Dermis blood vessel endothelial cell (primary cell): ENCODE data around the gene ARID5B. TPM values are rescaled to one million over a fixed set of nuclear protein-coding genes. Genes with fewer than 3 reads are reported as not detected.

ENCODE experiments used
- DNase-seq: peaks from one replicate; pipeline ENCODE4 v3.0.0; 2010
- total RNA-seq: library from RNA; depleted of rRNA; stranded (reverse); fragments of >200 nt; gene quantifications from 2 replicates; pipeline ENCODE4 v1.2.3, GENCODE V29; 2014

The ARID5B gene
- total RNA-seq = 14.0 and 16.1 TPM in 2 replicates

GRCh38 chr10:61900829-61901792 lies at the start of gene ARID5B:
Gene ARID5B, plus strand, starts transcription at chr10:61901699. Its CDS starts 11 bp downstream, at chr10:61901710.
- DNase-seq = peak; percentile 76

- DNase-seq = no peak
These were observed 49.2 kb upstream of the ARID5B start for GRCh38 chr10:61852261-61852660.

GRCh38 chr10:61855771-61856170 lies 45.7 kb upstream of the ARID5B start:
- DNase-seq = no peak

- no peak for DNase-seq
These were observed 43.8 kb upstream of the ARID5B start for GRCh38 chr10:61857746-61858145.

GRCh38 chr10:61859786-61860185 lies 41.7 kb upstream of the ARID5B start:
- DNase-seq = no peak

- DNase-seq = no peak
These were observed 40.3 kb upstream of the ARID5B start for GRCh38 chr10:61860964-61861758.

GRCh38 chr10:61863981-61864380 lies 37.5 kb upstream of the ARID5B start:
- no peak for DNase-seq

GRCh38 chr10:61866700-61867368 lies 34.7 kb upstream of the ARID5B start:
- no peak for DNase-seq

GRCh38 chr10:61867374-61867773 lies 34.1 kb upstream of the ARID5B start:
- peak; percentile 31 for DNase-seq

GRCh38 chr10:61867817-61868216 lies 33.7 kb upstream of the ARID5B start:
- DNase-seq = peak; percentile 58

GRCh38 chr10:61869041-61869675 lies 32.3 kb upstream of the ARID5B start:
- no peak for DNase-seq

GRCh38 chr10:61869774-61870525 lies 31.5 kb upstream of the ARID5B start:
- DNase-seq = peak; percentile 11

GRCh38 chr10:61870526-61870895 lies 31.0 kb upstream of the ARID5B start:
- DNase-seq = no peak

GRCh38 chr10:61871487-61871886 lies 30.0 kb upstream of the ARID5B start:
- DNase-seq = no peak

- no peak for DNase-seq
These were observed 23.4 kb upstream of the ARID5B start for GRCh38 chr10:61877887-61878739.

- no peak for DNase-seq
These were observed 22.8 kb upstream of the ARID5B start for GRCh38 chr10:61878740-61879068.

- DNase-seq = no peak
These were observed 18.7 kb upstream of the ARID5B start for GRCh38 chr10:61882621-61883370.

- DNase-seq = no peak
These were observed 18.0 kb upstream of the ARID5B start for GRCh38 chr10:61883371-61884025.

- no peak for DNase-seq
These were observed 13.7 kb upstream of the ARID5B start for GRCh38 chr10:61887772-61888171.

- no peak for DNase-seq
These were observed 12.8 kb upstream of the ARID5B start for GRCh38 chr10:61888744-61889143.
